GM19351 (cell line): ENCODE data around the gene RPL26.
"Not testable (repeated sequence)": the region's sequence is repeated elsewhere in the genome, so short reads cannot be mapped to it uniquely, and the experiment has no call there.

ENCODE experiments used
- ATAC-seq: cut with Tn5 transposase; IDR thresholded peaks from one replicate; pipeline ENCODE4 v1.9.1; 2021; ENCODE audit warnings: mild to moderate bottlenecking, moderate library complexity; ENCODE audit not compliant: unreplicated experiment

RPL26 gene

GRCh38 chr17:8369944-8370343, 13.0 kb downstream of the RPL26 start:
- ATAC-seq, result no peak

- no peak for ATAC-seq
Measured at GRCh38 chr17:8368193-8368592, 14.8 kb downstream of the RPL26 start.

DNA sequence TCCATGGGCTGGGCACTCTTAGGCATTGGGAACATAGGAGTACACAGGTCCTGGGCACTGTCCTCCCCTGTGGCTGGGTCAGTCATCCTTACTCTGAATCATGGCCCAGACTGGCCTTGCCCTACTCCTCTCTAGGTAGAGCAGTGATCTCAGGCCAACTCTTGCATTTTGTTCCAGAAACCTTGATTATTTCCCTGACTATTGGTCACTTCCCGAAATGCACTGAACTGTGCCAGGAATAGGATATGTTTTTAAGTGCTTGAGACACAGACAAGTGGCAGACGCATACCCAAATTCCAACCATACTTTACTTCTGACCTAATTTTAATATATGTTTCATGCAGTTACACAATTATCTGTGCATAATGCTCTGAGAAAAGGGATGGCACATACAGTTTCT, 16.8 kb downstream of the RPL26 start:
- ATAC-seq, result no peak

DNA sequence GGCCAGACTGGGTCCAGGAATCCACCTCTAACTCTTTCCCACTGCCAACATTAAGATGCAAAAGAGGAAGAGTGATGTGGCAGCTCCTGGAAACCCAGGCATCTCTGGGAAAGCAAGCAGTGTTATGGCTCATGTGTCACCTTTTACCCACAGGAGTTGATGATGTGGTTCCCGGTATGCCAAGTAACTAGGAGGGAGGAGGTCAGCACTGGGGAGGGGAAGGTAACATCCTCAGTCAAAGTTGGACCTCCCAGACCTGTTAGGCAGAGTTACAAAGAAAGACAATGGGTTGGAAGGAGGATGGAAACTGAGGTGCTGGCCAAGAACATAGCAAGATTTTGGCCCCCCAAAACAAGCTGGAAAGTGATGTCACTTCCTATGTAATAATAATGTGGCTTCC, 17.9 kb downstream of the RPL26 start:
- ATAC-seq, result no peak

GRCh38 chr17:8362651-8363332, 20.2 kb downstream of the RPL26 start:
- no peak for ATAC-seq

DNA sequence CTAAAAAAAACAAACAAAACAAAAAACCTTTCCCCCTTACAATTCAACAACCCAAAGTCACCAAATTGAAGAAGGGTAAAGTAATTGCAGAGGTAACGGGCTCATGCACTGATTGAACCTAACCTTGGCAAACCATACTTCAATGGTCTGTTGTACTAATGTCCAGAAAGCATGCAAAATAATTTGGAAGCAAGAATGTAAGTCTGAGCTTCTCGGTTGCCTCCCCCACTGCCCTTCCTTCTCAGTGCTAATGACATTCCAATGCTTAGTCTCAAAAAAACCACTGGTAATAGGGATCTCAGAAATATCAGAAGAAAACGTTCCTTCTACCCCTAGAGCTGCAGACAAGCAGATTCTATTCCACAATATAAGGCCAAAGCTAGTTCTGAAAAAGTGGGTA, 22.2 kb downstream of the RPL26 start:
- no peak for ATAC-seq

DNA sequence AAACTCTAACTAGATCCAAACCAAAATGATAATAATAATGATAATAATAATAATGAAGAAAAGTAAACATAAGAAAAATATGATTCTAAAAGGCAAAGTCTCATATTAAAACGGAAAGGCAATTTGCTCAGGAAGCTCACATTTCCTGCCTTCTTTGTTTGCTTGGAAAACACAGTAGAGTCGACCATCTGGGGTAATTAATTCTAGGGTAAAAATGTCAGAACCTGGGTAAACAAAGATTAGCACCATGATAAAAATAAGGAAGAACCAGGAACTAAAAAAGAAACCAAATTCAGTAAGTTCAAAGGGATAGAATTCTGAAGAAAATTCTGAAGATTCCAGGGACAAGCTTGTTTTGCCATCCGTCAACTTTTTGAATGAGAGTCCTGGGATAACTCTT, 22.7 kb downstream of the RPL26 start:
- ATAC-seq, result no peak

DNA sequence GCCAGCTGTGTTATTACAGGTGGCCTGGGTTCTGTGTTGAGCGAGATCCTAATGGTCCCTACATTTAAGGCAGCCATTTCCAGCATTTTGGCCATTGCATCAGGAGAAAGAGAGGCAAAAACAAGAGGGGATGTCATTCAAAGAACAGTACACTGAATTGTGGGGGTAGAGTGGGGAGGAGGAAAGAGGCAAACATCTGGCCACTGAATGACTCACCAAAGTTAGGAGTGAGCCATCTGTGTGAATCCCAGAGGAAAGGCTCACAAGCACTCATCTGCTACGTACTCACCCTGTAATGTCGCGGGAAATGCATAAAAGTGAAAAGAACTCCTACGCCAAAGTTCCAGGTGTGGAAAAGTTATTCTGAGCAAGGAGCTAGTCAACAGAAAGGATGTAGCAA, 23.2 kb downstream of the RPL26 start:
- ATAC-seq, result no peak

GRCh38 chr17:8357910-8358309, 25.1 kb downstream of the RPL26 start:
- no peak for ATAC-seq

DNA sequence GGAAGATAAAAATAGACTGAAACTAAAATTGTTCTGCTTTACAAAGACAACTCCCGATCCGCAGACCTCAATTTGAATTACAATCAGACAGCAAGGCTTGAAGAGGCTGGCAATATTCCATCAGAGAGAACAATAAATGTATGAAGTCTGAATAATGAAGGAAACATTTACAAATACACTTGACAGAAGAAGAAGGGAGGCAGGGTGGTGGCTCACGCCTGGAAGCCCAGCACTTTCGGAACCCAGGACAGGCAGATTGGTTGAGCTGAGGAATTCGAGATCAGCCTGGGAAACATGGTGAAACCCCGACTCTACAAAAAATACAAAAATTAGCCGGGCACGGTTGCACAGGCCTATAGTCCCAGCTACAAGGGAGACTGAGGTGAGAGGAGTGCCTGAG, 28.8 kb downstream of the RPL26 start:
- ATAC-seq, result no peak

DNA sequence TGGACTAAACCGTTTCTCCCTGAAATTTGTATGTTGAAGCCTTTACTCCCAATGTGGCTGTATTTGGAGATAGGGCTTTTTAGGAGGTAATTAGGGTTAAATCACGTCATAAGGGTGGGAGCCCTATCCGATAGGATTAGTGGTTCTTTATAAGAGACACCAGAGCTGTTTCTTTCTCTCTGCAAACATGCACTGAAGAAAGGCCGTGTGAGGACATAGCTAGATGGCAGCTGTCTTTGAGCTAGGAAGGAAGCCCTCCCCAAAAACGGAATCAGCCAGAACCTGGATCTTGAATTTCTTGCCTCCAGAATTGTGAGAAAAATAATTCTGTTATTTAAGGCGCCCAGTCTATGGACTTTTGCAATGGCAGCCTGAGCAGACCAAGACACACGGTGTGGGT, 29.3 kb downstream of the RPL26 start:
- ATAC-seq, result no peak

GRCh38 chr17:8350339-8350738, 32.7 kb downstream of the RPL26 start:
- no peak for ATAC-seq

GRCh38 chr17:8347001-8347400, 36.0 kb downstream of the RPL26 start:
- ATAC-seq, result not testable (repeated sequence)

DNA sequence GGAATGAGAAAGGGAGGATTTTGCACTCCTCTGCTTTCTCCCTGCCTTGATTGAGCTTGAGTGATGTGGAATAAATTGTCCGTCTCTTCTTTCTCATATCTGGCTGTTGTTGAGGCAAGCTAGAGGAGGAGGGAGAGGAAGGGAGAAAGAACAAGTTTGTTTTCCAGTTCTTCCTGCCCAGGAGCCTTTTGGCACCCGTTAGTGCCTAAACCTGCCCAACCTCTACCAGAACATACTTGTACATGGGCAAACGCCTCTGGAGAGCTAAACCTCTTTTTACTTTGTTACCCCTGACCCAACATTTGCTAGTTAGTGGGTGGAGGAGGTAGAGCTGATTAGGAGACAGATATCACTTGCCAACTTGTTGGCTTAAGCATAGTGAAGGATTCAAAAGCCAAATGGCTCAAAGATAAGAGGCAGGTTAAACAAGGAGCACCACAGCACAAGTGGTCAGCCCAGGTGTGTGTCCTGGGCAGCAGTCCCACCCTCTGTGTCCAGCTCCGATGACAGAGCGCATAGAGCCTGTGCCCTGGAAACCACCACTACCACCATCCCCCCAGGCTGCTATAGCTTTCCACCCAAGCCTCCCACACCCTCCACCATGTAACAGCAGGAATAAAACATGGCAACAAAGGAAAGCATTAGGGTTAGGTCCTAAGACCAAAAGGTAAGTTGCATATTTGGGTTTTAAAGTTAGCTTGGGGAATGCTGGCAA, 36.9 kb downstream of the RPL26 start:
- ATAC-seq, result no peak

- ATAC-seq, result no peak
Measured at GRCh38 chr17:8345052-8345690, 37.8 kb downstream of the RPL26 start.

GRCh38 chr17:8341456-8341855, 41.5 kb downstream of the RPL26 start:
- no peak for ATAC-seq

- no peak for ATAC-seq
Measured at GRCh38 chr17:8339540-8339939, 43.5 kb downstream of the RPL26 start, which contains the start of gene ODF4. Gene ODF4 (plus strand): TSS chr17:8339840. CDS start chr17:8340052, 212 bp downstream.

GRCh38 chr17:8338753-8339140, 44.2 kb downstream of the RPL26 start:
- no peak for ATAC-seq

- no peak for ATAC-seq
Measured at GRCh38 chr17:8337802-8338752, 44.9 kb downstream of the RPL26 start.

DNA sequence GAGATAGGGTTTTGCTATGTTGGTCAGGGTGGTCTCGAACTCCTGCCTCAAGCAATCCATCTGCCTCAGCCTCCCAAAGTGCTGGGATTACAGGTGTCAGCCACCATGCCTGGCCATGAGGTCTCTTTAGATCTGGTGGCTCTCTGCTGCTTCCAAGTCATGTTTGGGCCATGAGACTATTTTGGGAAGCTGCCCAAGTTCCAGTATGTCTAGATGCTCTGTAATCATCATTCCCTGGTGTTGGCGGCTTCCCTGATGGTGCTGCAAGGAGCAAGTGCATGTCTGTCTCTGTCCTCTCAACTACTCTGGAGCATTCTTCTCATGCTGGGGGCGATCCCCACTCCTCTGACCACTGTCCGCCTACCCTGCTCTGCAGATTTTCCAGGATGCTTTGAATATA, 49.7 kb downstream of the RPL26 start:
- no peak for ATAC-seq

DNA sequence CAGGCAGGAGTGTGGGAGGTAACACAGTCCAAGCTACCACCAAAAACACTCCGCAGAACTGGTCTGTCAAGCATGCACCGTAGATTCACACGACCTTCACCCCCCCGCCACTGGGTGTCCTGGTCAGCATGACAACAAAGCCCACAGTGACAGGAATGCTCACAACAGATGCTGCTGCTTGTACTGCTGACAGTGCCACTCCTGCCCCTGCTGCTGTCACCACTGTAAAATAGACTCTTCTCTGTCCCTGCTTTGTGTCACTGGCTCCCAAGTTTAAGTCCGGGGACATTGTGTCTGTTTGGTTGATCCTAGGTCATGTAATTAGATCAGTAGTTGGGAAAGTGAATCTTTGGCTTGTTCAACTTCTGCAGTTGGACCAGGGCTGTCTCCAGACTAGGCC, 50.3 kb downstream of the RPL26 start:
- no peak for ATAC-seq
